Measurements from ENCODE around the gene PATL2.
"Not testable (repeated sequence)": the region's sequence is repeated elsewhere in the genome, so short reads cannot be mapped to it uniquely, and the experiment has no call there.

DNA sequence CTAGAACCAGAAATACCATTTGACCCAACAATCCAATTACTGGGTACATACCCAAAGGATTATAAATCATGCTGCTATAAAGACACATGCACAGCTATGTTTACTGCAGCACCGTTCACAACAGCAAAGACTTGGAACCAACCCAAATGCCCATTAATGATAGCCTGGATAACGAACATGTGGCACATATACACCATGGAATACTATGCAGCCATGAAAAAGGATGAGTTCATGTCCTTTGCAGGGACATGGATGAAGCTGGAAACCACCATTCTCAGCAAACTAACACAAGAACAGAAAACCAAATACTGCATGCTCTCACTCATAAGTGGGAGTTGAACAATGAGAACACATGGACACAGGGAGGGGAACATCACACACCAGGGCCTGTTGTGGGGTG is 21.8 kb downstream of the PATL2 start:
- TF ChIP-seq CTCF (conservative IDR thresholded peaks at IDR 0.05; ENCODE audit: low read length); EZH2phosphoT487 (IDR thresholded peaks at IDR 0.05; ENCODE audit: borderline replicate concordance, low read depth, low read length): not testable (repeated sequence)

Measured in OCI-LY7 (cell line).